Epithelial cell of proximal tubule (primary cell): ENCODE data around the gene MTREX. TPM values are rescaled to one million over a fixed set of nuclear protein-coding genes. Genes with fewer than 3 reads are reported as not detected.

Experiments used
- DNase-seq: peaks from one replicate; pipeline ENCODE4 v3.0.0-alpha.2; 2011; ENCODE audit warnings: low read depth
- H3K4me3 ChIP-seq: 2 replicates; pipeline ENCODE4 v1.5.1; 2011; ENCODE audit warnings: low read depth, mild to moderate bottlenecking, low read length
- CTCF ChIP-seq: conservative IDR thresholded peaks from 2 replicates; pipeline ENCODE4 v1.5.1; 2012; ENCODE audit warnings: low read depth, mild to moderate bottlenecking, low read length
- total RNA-seq: library from RNA; depleted of rRNA; stranded (reverse); fragments of >200 nt; gene quantifications from 2 replicates; pipeline ENCODE4 v1.2.3, GENCODE V29; 2015

The MTREX gene
- total RNA-seq, 1 donor from 2014 or later = 91.2 TPM

GRCh38 chr5:55441954-55442353 lies 134.2 kb downstream of the MTREX start:
- no peak overlapping the region for H3K4me3 ChIP-seq
- no peak for TF ChIP-seq CTCF
- no peak for DNase-seq

GRCh38 chr5:55445791-55446190 lies 138.0 kb downstream of the MTREX start:
- no peak for TF ChIP-seq CTCF
- DNase-seq = no peak
- H3K4me3 ChIP-seq = no peak overlapping the region

- no peak for TF ChIP-seq CTCF
- H3K4me3 ChIP-seq = no peak overlapping the region
- DNase-seq = no peak
Measured at GRCh38 chr5:55446640-55447351, 139.0 kb downstream of the MTREX start.

GRCh38 chr5:55450050-55450765 lies 142.4 kb downstream of the MTREX start:
- TF ChIP-seq CTCF = no peak
- H3K4me3 ChIP-seq = no peak overlapping the region
- no peak for DNase-seq

DNA sequence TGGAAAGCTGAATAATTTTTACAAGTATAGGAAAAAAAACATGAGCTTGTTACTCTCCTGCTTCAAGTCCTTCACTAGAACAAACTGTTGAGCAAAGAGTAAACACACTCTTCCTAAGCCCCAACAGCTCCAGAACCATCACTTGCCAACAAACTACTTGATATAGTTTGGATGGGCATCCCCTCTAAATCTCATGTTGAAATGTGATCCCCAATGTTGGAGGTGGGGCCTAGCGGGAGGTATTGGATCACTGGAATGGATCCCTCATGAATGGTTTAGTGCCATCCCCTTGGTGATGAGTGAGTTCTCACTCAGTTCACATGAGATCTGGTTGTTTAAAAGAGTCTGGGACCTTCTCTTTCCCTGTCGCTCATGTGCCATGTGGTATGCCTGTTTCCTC lies 144.2 kb downstream of the MTREX start:
- TF ChIP-seq CTCF = no peak
- no peak overlapping the region for H3K4me3 ChIP-seq
- no peak for DNase-seq

- no peak for DNase-seq
- TF ChIP-seq CTCF = no peak
- H3K4me3 ChIP-seq = no peak overlapping the region
Measured at GRCh38 chr5:55453211-55453610, 145.4 kb downstream of the MTREX start.
